ENCODE results near the gene TELO2.

- TF ChIP-seq CTCF (IDR thresholded peaks at IDR 0.05): no peak
- TF ChIP-seq POLR2A (IDR thresholded peaks at IDR 0.05): no peak
Measured at GRCh38 chr16:1446296-1447080, 46.7 kb upstream of the TELO2 start.
